HG03280 (cell line): ENCODE results near the gene BOLL.
"Not testable (repeated sequence)": the region's sequence is repeated elsewhere in the genome, so short reads cannot be mapped to it uniquely, and the experiment has no call there.

ENCODE experiments used
- ATAC-seq: cut with Tn5 transposase; IDR thresholded peaks from one replicate; pipeline ENCODE4 v1.9.1; 2021; ENCODE audit warnings: mild to moderate bottlenecking, moderate library complexity; ENCODE audit not compliant: unreplicated experiment

BOLL gene, protein sequence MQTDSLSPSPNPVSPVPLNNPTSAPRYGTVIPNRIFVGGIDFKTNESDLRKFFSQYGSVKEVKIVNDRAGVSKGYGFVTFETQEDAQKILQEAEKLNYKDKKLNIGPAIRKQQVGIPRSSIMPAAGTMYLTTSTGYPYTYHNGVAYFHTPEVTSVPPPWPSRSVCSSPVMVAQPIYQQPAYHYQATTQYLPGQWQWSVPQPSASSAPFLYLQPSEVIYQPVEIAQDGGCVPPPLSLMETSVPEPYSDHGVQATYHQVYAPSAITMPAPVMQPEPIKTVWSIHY

DNA sequence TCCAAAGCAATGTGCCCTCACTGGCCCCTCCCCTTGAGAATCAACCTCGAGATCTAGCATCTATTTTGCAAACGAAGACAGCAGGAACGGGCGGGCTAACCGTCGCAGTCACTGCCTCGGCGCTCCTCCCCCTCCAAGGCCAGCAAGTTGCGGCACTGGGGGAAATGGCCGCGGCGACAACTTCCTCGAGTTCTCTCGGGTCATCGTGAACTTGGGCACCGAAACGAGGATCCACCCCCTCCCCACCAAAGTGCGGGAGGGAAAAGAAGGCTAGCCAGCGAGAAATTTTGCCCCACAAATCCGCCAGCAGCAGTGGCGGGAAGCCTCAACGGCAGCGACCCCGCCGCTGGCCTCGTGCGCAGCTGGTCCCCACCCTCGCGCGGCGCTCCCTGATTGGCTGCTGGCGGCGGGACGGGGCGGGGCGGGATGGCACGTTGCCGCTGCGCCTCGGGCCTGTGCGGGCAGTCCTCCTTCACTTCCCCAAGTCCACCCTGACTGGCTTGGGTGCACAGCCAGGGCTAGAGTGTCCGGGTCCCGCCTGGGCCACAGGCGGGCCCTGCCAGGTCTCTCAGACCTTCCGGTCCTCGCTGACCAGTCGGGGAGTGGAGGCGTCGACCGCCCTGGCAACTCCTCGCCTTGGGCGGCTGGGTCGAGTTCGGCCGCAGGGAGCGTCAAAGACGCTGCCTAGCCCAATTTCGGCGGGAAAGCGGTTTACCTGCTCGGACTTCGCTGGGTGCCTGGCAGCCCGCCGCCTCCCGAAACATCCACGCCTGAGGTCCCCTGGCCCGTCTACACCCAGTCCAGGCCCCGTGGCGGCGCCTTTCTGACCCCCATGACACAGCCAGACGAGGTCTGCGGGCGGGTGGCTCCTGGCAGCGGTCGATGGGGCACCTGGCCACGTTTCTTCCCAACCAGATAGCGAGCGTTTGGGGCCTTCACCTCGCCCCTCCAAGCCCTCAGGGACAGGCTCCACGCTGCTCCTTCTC lies at the start of gene BOLL:
BOLL (minus strand) TSS at position 364 of the 986 bp plus-strand sequence. CDS start 3,469 bp downstream, outside the sequence.
- no peak for ATAC-seq

DNA sequence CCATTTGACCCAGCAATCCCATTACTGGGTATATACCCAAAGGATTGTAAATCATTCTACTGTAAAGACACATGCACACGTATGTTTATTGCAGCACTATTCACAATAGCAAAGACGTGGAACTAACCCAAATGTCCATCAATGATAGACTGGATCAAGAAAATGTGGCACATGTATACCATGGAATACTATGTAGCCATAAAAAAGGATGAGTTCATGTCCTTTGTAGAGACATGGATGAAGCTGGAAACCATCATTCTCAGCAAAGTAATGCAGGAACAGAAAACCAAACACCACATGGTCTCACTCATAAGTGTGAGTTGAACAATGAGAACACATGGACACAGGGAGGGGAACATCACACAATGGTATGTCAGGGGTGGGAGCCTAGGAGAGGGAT lies 49.7 kb upstream of the BOLL start:
- ATAC-seq = not testable (repeated sequence)

DNA sequence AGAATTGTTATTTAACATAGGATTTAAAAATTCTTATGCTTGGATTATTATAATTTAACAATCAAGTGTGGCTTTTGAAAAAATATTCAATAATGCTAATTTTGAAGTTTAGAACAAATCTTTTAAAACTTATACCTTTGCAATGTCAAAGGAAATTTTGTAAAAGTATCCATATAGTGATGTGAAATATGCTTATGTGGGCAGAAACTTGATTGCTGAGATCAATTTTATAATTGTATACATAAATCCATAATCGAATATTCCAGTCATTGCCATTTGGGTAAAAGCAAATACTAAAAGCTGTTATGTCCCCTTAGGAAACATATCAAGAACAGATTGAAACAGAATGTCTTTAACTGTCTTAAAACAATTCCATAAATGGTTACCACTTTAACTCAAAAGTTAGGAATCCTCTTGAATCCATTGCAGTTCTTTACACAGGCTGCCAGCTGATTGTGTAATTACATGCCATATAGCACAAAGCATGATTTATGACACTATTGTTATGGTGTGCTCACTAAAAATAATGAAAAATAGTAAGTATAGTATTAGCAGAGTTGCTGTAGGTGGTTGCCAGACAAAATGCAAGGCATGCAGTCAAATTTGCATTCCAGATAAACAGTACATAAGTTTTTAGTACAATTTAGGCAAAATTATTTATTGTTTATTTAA lies 43.5 kb upstream of the BOLL start:
- no peak for ATAC-seq

DNA sequence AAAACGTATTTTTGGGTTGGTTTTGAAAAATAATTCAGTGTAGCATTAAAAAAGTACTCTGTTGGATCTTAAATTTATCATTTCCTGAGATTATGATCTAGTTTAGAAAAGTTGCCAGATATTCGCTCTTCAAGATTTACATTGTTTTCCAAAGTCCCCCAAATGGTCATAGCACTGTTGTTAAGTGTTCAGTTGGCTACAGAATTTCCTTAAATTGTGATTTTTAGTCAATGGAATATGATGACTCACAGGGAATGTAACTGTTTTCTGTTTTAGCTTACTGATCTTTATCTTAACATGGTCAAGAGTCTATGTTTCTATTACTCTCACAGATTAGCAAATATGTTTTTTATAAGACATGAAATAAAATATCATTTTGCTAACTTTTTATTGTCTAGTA lies 42.5 kb upstream of the BOLL start:
- ATAC-seq = no peak

DNA sequence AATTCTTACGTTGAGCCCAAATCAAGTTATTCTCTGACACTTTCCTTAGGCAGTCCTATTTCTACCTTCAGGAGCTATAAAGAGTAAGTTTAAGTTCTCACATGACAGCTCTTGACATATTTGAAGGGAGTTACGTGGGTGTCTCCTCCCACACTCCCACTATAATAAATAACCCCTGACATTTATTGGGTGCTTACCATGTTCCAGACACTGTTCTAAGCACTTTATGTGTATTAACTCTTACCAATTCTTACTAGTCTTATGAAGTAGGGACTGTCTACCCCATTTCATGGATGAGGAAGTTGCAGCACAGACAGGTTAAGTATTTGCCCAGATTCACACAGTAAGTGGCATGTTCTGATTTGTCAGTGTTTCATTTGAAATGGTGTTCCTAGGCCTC lies 37.2 kb upstream of the BOLL start:
- ATAC-seq = no peak

DNA sequence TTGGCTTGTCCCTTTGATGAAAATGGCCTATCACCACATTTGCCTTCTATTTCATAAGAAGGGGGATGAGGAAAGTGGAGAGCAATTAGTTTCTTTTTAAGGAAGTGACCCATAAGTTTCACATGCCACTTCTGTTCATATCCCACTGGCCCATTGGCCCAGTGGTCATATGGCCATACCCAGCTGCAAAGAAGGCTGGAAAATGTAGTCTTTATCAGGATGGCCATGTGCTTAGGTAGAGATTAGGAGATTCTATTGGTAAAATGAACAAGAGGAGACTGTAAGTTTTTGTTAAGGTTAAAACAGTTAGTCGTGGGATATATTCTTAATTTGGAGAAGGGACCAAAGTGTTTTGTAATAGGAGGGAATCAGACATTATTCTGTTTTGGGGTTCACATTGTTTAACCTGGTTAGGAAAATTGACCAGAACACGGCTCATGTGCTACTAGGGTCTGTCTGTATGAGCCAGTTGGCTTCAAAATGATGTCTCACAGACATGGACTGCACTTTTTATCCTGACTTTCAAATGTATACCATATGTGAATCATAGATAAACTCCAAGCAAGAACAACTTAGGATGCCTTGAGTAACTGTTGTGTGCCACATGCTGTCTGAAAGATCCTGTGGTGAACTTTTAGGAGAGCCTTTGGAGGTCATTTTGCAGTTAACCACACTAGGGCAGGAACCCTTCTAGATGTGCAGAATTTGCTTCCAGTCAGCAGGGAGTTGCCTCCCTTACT lies 36.6 kb upstream of the BOLL start:
- ATAC-seq = no peak

DNA sequence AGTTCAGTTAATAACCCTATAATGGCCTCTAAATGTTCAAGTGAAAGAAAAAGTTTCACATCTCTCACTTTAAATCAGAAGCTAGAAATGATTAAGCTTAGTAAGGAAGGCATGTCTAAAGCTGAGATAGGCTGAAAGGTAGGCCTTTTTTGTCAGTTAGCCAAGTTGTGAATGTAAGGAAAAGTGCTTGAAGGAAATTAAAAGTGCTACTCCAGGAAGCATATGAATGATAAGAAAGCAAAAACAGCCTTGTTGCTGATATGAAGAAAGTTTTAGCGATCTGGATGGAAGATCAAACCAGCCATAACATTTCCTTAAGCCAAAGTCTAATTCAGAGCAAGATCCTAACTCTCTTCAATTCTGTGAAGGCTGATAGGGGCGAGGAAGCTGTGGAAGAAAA lies 29.4 kb upstream of the BOLL start:
- no peak for ATAC-seq

DNA sequence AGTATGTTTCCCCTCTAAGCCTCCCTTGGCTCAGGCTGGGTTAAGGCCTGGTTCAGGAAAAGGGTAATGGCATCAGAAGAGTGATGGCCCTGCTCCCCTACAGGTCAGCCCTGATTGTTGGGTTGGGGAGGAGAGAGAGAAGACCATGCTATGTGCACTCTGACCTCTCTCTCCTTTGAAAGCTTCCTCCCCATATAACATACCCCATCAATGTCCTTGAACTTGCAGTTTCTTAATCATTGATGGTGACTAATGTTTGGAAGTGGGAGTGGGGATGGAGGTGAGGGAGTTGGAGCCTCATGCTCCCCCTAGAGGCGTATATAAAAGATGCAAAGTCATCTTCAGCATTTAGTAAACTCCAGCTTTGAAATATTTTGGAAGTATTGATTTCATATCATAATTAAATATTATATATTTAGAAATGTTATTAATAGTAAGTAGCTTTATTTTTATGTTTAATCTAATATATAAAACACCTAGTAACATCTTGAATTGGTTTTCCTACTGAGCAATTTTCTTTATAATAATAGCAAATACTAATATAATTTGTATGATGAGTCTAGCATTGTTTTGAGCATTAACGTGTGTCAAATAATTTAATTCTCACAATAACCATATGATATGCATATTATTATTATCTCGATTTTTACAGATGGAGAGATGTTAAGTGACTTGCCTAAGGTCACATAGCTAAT lies 28.1 kb upstream of the BOLL start:
- peak; percentile 58 for ATAC-seq

DNA sequence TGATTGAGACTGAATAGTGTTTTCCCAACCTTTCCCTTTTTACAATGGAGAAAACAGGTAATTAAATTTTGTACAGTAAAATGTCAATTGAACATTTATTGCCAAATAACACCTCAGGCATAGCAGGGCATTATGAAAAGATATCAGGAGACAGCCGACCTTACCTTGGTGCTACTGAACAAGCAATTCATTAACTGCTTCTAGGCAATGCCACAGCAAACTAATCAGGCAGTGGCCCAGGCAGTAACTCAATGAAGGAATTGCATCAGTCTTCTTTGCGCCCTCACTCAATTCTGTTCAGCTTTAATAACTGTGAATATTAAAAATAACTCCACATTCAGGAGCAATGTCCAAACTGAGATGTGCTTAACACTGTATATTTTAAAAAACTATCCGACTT lies 25.4 kb upstream of the BOLL start:
- ATAC-seq = no peak

DNA sequence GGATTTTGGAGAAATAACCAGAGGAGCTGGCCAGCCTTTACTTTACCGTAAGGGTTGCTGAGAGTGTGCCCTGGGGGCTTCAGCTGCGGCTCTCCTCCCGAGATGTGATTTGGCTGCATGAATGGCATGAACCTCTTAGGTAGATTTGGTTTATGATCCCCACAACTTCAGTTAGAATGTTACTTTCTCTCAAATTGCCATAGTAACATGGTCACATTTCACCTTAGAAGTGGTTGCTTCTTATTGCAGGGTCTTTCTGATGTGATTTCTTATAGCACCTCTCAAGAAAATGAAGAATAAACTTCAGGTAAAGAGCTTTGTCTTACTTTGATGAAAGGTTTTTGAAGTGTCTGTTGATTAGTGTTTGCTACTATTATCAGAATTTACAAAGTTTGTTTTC lies 24.9 kb upstream of the BOLL start:
- no peak for ATAC-seq

DNA sequence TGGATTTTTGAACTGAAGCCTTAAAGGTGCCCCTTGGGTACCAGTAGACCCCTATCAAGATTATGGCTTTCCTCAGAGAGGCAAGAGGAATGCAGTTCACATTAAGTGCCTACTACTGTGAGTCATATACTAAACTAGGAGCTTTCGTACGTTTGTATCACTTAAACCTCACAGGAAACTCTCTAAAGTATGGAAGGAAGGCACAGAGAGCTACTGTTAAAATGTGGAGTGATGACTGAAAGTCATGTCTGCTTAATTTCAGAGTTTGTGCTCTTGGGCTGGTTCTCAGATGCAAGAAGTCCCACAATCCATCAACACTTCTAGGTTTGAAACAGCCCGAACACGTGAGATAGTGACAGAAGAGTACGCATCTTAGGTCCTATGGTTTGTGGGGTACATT lies 23.9 kb upstream of the BOLL start:
- ATAC-seq = no peak

DNA sequence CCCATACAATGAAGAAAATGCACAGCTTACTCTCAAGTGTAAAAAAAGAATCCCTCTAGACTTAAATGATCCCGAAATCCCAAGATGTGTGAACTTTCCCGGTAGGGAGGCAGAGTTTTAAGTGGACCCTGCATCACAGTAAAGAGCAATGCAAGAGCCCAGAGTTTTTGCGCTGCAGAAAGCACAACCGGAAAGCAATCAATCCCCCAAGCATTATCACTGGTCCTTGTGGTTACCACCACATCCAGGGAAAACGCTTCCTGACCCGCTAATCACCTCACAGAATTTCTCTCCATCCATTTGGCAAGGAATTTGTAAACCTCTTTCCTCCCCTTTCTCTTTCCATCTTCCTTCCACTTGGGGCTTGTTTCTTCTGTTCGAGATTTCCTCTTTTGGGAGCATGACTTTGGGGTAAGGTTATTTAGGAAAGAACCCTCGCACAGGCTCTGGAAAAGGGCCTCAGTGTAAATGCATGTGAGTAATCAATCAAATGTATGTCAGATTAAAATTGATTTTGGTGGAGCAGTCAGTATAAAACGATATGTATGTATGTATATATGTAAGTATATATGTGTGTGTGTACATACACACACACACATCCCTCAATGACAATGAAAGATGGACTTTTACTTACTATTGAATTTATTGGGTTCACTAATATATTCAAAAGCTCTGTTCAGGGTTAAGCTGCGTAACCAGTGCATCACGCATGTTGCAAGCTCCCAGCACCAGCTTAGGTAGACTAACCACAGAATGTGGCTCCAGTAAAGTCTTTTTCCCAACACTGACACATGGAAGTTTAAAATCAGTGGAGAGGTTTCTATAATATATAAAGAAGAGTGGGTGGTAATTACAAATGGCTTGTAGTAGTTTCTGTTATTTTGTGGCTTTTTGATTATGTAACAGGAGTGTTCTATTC lies 20.9 kb upstream of the BOLL start:
- ATAC-seq = no peak

DNA sequence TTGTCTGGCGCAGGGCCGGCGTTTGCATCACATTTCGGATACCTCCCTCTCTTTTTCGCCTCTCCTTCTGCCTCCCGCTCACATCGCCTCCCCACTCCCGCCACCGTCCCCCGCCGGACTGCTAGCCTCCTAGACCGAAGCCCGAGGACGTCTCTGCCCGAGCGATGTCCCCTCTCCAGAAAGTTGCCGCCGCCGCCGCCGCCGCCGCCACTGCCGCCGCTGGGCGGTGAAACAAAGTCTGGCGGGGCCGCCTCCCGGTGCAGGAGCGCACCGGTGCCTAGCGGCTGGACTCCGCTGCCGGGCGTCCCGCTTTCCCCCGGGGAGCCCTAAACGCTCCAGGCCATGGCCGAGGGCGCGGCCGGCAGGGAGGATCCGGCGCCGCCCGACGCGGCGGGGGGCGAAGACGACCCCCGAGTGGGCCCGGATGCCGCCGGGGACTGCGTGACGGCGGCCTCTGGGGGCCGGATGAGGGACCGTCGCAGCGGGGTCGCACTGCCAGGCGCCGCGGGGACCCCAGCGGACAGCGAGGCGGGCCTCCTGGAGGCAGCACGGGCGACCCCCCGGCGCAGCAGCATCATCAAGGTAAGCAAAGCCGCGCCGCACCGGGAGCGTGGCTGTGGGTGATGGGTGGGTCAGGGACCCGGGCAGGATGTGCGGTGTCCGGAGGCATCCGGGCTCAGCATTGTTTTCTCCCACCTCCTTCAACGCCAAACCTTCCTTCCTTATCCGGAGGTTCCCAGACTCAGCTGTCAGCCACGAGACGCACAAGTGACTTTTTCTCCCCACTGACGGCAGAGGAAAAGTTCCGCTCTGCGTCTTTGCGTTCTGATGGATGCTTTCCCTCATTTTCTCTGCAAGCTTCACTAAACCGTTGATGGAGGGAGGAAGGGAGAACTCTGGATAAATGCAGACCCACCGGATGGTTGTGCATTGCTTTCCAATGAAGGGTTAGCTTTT lies 19.9 kb upstream of the BOLL start:
- peak; percentile 40 for ATAC-seq

DNA sequence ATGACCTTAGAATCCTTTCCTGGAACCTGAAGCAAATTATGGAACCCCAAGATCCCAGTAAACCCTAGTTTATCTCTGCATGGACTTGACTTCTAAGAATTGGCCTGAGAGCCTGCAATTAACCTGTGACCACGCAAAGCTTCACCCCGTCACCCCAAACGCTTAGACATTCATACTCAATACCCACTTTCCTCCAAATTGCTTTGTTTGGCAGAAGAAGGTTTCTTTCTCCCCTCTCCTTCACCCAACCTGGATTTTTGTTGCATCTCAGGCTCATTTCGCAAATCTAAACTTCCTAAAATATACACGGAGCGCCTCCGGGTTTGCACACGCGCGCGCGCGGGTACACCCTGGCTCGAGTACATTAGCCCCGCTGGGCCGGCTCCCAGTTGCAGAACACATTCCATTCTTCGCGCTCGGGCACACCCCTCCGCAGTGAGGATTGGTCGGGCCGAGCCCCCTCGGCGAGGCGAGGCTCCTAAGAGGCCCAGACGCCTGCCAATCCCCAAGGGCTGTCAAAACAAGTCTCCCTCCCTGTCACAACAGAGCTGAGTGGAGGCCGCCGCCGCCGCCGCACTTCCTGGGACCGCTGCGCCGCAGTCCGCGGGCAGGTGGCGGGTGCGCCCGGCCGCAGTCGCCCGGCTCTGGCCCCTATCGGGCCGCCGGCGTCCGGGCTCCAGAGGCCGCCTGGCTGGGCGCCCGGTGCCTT lies 19.1 kb upstream of the BOLL start, which contains the start of gene PLCL1:
PLCL1 (plus strand) TSS at position 545 of the 709 bp plus-strand sequence.
- ATAC-seq = peak; percentile 100

DNA sequence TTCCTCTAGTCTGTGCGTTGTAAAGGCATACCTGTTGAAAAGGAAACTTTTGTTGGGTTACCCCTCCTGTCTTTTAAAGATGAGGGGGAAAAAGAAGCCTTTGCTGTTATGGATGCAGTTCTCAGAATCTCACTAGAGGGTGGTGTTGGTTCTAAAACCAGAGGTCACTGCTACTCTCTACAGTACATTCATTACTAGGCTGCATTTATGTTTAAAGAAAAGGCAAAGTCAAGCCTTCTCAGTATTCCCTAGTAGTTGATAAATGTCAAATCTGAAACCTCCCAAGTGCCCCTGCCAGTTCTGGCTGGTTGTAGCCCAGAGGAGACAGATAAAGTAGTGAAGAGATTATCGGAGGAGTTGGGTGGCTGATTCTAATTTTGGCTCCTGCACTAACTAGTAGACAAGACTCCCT lies 17.9 kb upstream of the BOLL start:
- ATAC-seq = peak; percentile 31

DNA sequence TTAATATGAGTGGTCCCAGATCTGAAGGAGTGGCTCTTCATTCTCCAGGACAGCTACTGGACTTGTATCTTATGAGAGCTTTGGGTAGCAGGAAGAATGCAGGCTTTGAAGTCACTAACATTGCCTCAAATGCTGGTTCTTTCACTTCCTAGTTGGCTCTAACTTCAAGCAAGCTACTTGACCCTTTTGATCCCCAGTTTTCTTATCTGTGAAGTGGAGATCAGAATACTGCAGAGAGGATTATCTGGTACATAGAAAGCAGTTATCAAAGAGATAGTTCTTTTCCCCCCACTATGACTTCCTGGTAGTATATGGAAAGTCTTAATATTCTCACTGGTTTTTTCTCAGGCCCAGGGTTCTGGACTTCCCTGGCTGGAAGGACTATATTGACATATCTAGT lies 15.9 kb upstream of the BOLL start:
- no peak for ATAC-seq

DNA sequence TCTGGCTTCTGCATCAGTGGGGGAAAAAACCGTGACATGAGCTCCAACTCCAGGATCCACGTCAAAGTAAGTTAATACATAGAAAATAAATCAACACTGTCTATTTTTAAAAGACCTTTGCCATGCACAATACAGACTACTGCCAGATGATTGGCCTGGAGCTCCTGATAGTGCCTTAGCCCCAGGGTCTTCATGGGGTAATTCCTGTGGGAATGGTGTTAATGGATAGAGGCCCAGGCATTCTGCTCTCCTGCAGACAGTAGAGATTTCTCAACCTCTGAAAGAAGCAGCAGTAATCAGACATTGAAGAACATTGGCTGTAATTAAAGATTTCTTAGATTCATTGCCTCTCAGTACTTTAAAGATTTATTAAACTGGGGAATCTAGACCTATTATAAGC lies 15.0 kb upstream of the BOLL start:
- ATAC-seq = no peak
